H1 (cell line): ENCODE data around the gene CRISPLD2. TPM values are rescaled to one million over a fixed set of nuclear protein-coding genes. Genes with fewer than 3 reads are reported as not detected.

Source experiments
- ATF2 ChIP-seq: IDR thresholded peaks from 2 replicates; pipeline ENCODE4 v1.6.1; 2012; ENCODE audit warnings: low read length, inconsistent platforms
- RNF2 ChIP-seq: fragments of 200-900, 300-1000 bp; sonication (generic); IDR thresholded peaks from 2 replicates; pipeline ENCODE4 v1.7.1; 2016; ENCODE audit warnings: borderline replicate concordance, low read depth, mild to moderate bottlenecking, antibody characterized with exemption, low read length; ENCODE audit not compliant: poor library complexity, severe bottlenecking; ENCODE audit errors: missing control alignments
- SAP30 ChIP-seq: fragments of 300-600 bp; sonication (generic); IDR thresholded peaks from 2 replicates; pipeline ENCODE4 v1.7.1; 2012; ENCODE audit warnings: low read length, moderate library complexity, mild to moderate bottlenecking, inconsistent platforms; ENCODE audit not compliant: insufficient read depth, insufficient replicate concordance
- polyA plus RNA-seq, 7 experiments: library from polyadenylated mRNA; depleted of rRNA in 3 of 7; stranded (reverse) in 5 of 7; unstranded in 2 of 7; fragments of >200 nt in 5 of 7; fragments of 200-250 nt in 2 of 7; gene quantifications; 1 replicate in 5 of 7; 2 replicates in 1 of 7; 4 replicates in 1 of 7; pipeline versions ENCODE4 v1.2.1 to v1.2.3, GENCODE V29; 2011 to 2013; ENCODE audit warnings: missing spikeins in 2 of 7, mixed read lengths in 2 of 7
- total RNA-seq: library from RNA; stranded (reverse); fragmentation: NEBNext Ultra II Directional; extraction: Animal tissue kit (Norgen Biotek cat#: 25700); gene quantifications from 2 replicates; pipeline ENCODE4 v1.2.1, GENCODE V29; 2021
- TF ChIP-seq, protein P1 (sequence below): IDR thresholded peaks from 2 replicates; pipeline ENCODE4 v1.6.1; 2011; ENCODE audit warnings: low read depth, mild to moderate bottlenecking, low read length; ENCODE audit not compliant: insufficient read depth

Gene CRISPLD2
- total and polyA plus RNA-seq, 2 of the 8 experiments (the other 6 are each of a cell fraction or from before 2014, with no cell fraction given), result 2.7 to 5.1 TPM

DNA sequence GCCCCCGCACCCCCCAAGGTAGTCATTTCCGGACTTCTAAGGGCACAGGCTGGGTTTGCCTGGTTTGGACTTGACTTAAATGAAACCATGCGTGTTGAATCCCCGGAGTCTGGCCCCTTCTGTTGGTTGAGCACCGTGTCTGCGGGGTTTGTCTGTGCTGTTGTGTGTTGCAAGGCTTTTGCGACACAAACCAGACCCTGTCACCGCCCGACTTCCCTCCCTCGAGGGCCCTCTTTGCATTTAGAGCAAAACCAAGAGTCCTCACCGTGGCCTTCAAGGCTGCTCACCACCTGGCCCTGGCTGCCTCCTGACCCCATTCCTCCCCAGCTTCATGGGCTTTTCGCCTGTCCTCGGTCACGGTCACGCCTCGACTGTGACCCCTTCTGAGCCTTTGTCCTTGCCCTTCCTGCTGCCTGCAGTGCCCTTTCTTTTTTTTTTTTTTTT lies 7.4 kb downstream of the CRISPLD2 start (continued):
- TF ChIP-seq, protein P1, sequence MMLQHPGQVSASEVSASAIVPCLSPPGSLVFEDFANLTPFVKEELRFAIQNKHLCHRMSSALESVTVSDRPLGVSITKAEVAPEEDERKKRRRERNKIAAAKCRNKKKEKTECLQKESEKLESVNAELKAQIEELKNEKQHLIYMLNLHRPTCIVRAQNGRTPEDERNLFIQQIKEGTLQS, result no peak
- TF ChIP-seq RNF2 (no peak), SAP30 (no peak), ATF2 (no peak)
